ENCODE results near the gene ATXN1. TPM values are rescaled to one million over a fixed set of nuclear protein-coding genes. Genes with fewer than 3 reads are reported as not detected.

The ATXN1 gene
- total and polyA plus RNA-seq, 2 experiments from 2014 or later = 14.2 to 20.1 TPM

- 96 to 98% methylated on average over 31 to 34 of the region's 34 CpGs for WGBS, 2 experiments (ENCODE audit: low coverage in 1 of 2, low lambda C conversion rate in 2 of 2, missing lambda C conversion rate in 2 of 2)
- in situ Hi-C loops (cut with MboI) = loop anchor here (25.0 kb wide), 2 partner anchors 634 to 759 kb away; no protein-coding TSS in a partner anchor
Measured at GRCh38 chr6:16327777-16328325, 433.4 kb downstream of the ATXN1 start.

GRCh38 chr6:16326971-16327776 lies 434.1 kb downstream of the ATXN1 start:
- in situ Hi-C loops (cut with MboI) = loop anchor here (25.0 kb wide), 2 partner anchors 635 to 760 kb away; no protein-coding TSS in a partner anchor
- no peak overlapping the region for H3K9ac ChIP-seq
- TF ChIP-seq EZH2 (IDR thresholded peaks at IDR 0.05; ENCODE audit: insufficient read depth, poor library complexity, severe bottlenecking) (no peak), EZH2phosphoT487 (IDR thresholded peaks at IDR 0.05; ENCODE audit: insufficient read depth, low read depth) (no peak)
- peaks cover 10% of the 10 kb centered on the region for H3F3A ChIP-seq (ENCODE audit: insufficient read depth)
- 98% methylated on average over 29 to 43 of the region's 43 CpGs for WGBS, 2 experiments (ENCODE audit: low coverage in 1 of 2, low lambda C conversion rate in 2 of 2, missing lambda C conversion rate in 2 of 2)
- H3K9me2 ChIP-seq (ENCODE audit: insufficient read depth) = no peaks in the 10 kb centered on the region
- no peak overlapping the region for H2AFZ ChIP-seq
- peaks cover 8% of the 10 kb centered on the region; the same call in 1 of the 2 replicates for H3K36me3 ChIP-seq (ENCODE audit: low read depth)
- H3K27me3 ChIP-seq (replicated peaks; ENCODE audit: insufficient read depth) = no peaks in the 10 kb centered on the region
- H3K4me2 ChIP-seq (ENCODE audit: unreplicated experiment) = no peak overlapping the region
- peaks cover 17% of the 10 kb centered on the region; the same call in 1 of the 2 replicates for H3K79me2 ChIP-seq (ENCODE audit: insufficient read depth)
- H4K20me1 ChIP-seq (ENCODE audit: insufficient read depth) = no peaks in the 10 kb centered on the region
- DNase-seq = no peak
- no peak overlapping the region for H3K4me3 ChIP-seq
- peaks cover 7% of the 10 kb centered on the region for H3K4me1 ChIP-seq (ENCODE audit: insufficient read depth)
- H3K9me3 ChIP-seq (ENCODE audit: low read depth) = no peaks in the 10 kb centered on the region
- H3K27ac ChIP-seq = no peak overlapping the region

More at GRCh38 chr6:16327777-16328325, 433.4 kb downstream of the ATXN1 start:
- Histone ChIP-seq H2AFZ (no peak overlapping the region), H3K4me2 (ENCODE audit: unreplicated experiment) (no peak overlapping the region), H3K79me2 (ENCODE audit: insufficient read depth) (peaks cover 14% of the 10 kb centered on the region; the same call in 1 of the 2 replicates), H3K27ac (no peak overlapping the region), H3K4me1 (ENCODE audit: insufficient read depth) (peaks cover 12% of the 10 kb centered on the region), H3K9ac (no peak overlapping the region), H3K4me3 (no peak overlapping the region), H3K9me3 (ENCODE audit: low read depth) (no peaks in the 10 kb centered on the region), H3F3A (ENCODE audit: insufficient read depth) (peaks cover 12% of the 10 kb centered on the region), H3K36me3 (ENCODE audit: low read depth) (peaks cover 8% of the 10 kb centered on the region; the same call in 1 of the 2 replicates), H3K27me3 (replicated peaks; ENCODE audit: insufficient read depth) (no peaks in the 10 kb centered on the region), H4K20me1 (ENCODE audit: insufficient read depth) (no peaks in the 10 kb centered on the region), H3K9me2 (ENCODE audit: insufficient read depth) (no peaks in the 10 kb centered on the region)
- DNase-seq = no peak
- TF ChIP-seq EZH2phosphoT487 (IDR thresholded peaks at IDR 0.05; ENCODE audit: insufficient read depth, low read depth) (no peak), EZH2 (IDR thresholded peaks at IDR 0.05; ENCODE audit: insufficient read depth, poor library complexity, severe bottlenecking) (no peak)

DNA sequence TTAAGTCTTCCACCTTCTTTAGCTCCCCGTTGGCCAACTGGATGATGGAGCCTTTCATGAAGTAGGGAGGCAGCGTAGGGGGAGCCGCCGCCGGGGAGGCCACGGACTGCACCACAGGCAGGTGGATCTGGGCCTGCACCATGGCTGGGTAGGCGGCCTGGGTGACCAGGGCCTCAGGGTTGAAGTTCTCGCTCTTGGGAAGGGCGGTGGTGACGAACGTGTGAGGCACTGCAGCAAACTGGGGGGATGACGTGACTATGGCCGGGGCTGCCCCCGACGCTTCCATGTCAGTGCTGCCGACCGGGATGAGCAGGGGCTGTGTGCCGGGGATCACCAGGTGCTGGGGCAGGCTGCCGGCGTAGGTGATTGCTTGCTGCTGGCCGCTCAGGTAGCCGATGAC lies 434.7 kb downstream of the ATXN1 start:
- peaks cover 1% of the 10 kb centered on the region for H3K4me1 ChIP-seq (ENCODE audit: insufficient read depth)
- no peak overlapping the region for H3K4me2 ChIP-seq (ENCODE audit: unreplicated experiment)
- no peak overlapping the region for H2AFZ ChIP-seq
- no peaks in the 10 kb centered on the region for H3K9me2 ChIP-seq (ENCODE audit: insufficient read depth)
- no peaks in the 10 kb centered on the region for H4K20me1 ChIP-seq (ENCODE audit: insufficient read depth)
- no peak for DNase-seq
- H3K9ac ChIP-seq = no peak overlapping the region
- H3K9me3 ChIP-seq (ENCODE audit: low read depth) = no peaks in the 10 kb centered on the region
- TF ChIP-seq EZH2 (IDR thresholded peaks at IDR 0.05; ENCODE audit: insufficient read depth, poor library complexity, severe bottlenecking) (no peak), EZH2phosphoT487 (IDR thresholded peaks at IDR 0.05; ENCODE audit: insufficient read depth, low read depth) (no peak)
- H3K27me3 ChIP-seq (replicated peaks; ENCODE audit: insufficient read depth) = no peaks in the 10 kb centered on the region
- no peak overlapping the region for H3K4me3 ChIP-seq
- in situ Hi-C loops (cut with MboI) = loop anchor here (25.0 kb wide), 2 partner anchors 636 to 761 kb away; no protein-coding TSS in a partner anchor
- H3F3A ChIP-seq (ENCODE audit: insufficient read depth) = peaks cover 9% of the 10 kb centered on the region
- peaks cover 21% of the 10 kb centered on the region; the same call in 1 of the 2 replicates for H3K79me2 ChIP-seq (ENCODE audit: insufficient read depth)
- WGBS, 2 experiments (ENCODE audit: low coverage in 1 of 2, low lambda C conversion rate in 2 of 2, missing lambda C conversion rate in 2 of 2) = 95 to 96% methylated on average over 20 to 22 of the region's 22 CpGs
- H3K36me3 ChIP-seq (ENCODE audit: low read depth) = peaks cover 8% of the 10 kb centered on the region; the same call in 1 of the 2 replicates
- H3K27ac ChIP-seq = no peak overlapping the region

GRCh38 chr6:16324606-16325225 lies 436.5 kb downstream of the ATXN1 start:
- Histone ChIP-seq H2AFZ (no peak overlapping the region), H3K79me2 (ENCODE audit: insufficient read depth) (peaks cover 18% of the 10 kb centered on the region; the same call in 1 of the 2 replicates), H3K27ac (no peak overlapping the region), H3K9me3 (ENCODE audit: low read depth) (no peaks in the 10 kb centered on the region), H3K27me3 (replicated peaks; ENCODE audit: insufficient read depth) (no peaks in the 10 kb centered on the region), H3K4me3 (no peak overlapping the region), H3F3A (ENCODE audit: insufficient read depth) (peaks cover 23% of the 10 kb centered on the region), H3K9me2 (ENCODE audit: insufficient read depth) (no peaks in the 10 kb centered on the region), H3K36me3 (ENCODE audit: low read depth) (peaks cover 8% of the 10 kb centered on the region; the same call in 1 of the 2 replicates), H3K4me2 (ENCODE audit: unreplicated experiment) (no peak overlapping the region), H3K9ac (no peak overlapping the region), H4K20me1 (ENCODE audit: insufficient read depth) (no peaks in the 10 kb centered on the region), H3K4me1 (ENCODE audit: insufficient read depth) (peaks cover 16% of the 10 kb centered on the region)
- TF ChIP-seq EZH2phosphoT487 (IDR thresholded peaks at IDR 0.05; ENCODE audit: insufficient read depth, low read depth) (no peak), EZH2 (IDR thresholded peaks at IDR 0.05; ENCODE audit: insufficient read depth, poor library complexity, severe bottlenecking) (no peak)
- WGBS, 2 experiments (ENCODE audit: low coverage in 1 of 2, low lambda C conversion rate in 2 of 2, missing lambda C conversion rate in 2 of 2) = 90 to 91% methylated on average over 7 of the region's 7 CpGs
- in situ Hi-C loops (cut with MboI) = loop anchor here (25.0 kb wide), 2 partner anchors 638 to 763 kb away; no protein-coding TSS in a partner anchor
- no peak for DNase-seq

Measured in GM23248 (cell line).